NOMO-1 treated with DMSO at 0.1 percent for 48 hours (cell line): ENCODE measurements around the gene OR9Q1.

Experiments used
- DNase-seq: peaks from one replicate; lab custom pipeline; 2025; ENCODE audit not compliant: unreplicated experiment; lab: John Stamatoyannopoulos, UW

Gene OR9Q1

DNA sequence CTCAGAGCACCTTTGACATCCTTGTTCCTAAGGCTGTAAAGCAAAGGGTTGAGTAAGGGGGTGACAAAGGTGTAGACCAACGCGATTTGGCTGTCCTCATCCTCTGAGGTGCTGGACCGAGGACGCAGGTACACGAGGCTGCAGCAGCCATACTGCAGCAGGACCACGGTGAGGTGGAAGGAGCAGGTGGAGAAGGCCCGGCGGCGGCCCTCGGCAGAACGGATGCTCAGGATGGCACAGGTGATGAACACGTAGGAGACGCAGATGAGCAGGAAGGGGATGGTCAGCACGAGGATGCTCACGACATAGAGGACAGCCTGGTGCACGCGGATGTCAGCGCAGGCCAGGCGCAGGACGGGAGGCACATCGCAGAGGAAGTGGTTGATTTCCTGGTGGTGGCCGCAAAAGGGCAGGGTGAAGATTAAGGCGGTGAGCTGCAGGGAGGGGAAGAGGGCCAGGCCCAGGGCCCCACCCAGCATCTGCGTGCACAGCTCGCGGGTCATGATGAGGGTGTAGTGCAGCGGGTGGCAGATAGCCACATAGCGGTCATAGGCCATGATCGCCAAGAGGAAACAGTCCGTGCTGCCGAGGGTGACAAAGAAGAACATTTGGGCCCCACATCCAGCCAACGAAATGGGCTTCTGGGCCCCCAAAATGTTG, 204.4 kb downstream of the OR9Q1 start:
- no peak for DNase-seq
